T-cell (primary cell): Measurements from ENCODE around the gene KCNJ16. TPM values are rescaled to one million over a fixed set of nuclear protein-coding genes. Genes with fewer than 3 reads are reported as not detected.
"Not testable (repeated sequence)": the region's sequence is repeated elsewhere in the genome, so short reads cannot be mapped to it uniquely, and the experiment has no call there.

ENCODE experiments used
- ATAC-seq, 4 experiments: fragments of 200-7000 bp in 3 of 4; fragments of 150-1000 bp in 1 of 4; cut with Tn5 transposase; replicated peaks in 1 of 4; 1 replicate in 3 of 4; 2 replicates in 1 of 4; pipeline ENCODE4 v1.10.0; 2021; ENCODE audit warnings: moderate library complexity in 3 of 4, mild to moderate bottlenecking in 2 of 4, moderate number of reproducible peaks in 1 of 4
- CTCF ChIA-PET, 2 donors: fragments of 300-600 bp; sonication (Branson Sonifier 250); formaldehyde crosslinking; loops; one replicate each; lab custom pipeline; 2022; ENCODE audit warnings: antibody characterized with exemption in 2 of 2; lab: Charles Lee
- POLR2A ChIA-PET, 2 donors: fragments of 300-600 bp; sonication (Branson Sonifier 250); formaldehyde crosslinking; loops; one replicate each; lab custom pipeline; 2022; ENCODE audit warnings: antibody characterized with exemption in 2 of 2; lab: Charles Lee
- DNase-seq, 35 experiments: peaks; one replicate each; pipeline versions ENCODE4 v3.0.0 to v3.0.0-alpha.2; 2013 to 2023
- H3K27ac ChIP-seq: one replicate; pipeline ENCODE4 v1.5.1; 2013; ENCODE audit warnings: low read length
- H3K27me3 ChIP-seq, 2 experiments: replicated peaks in 1 of 2; 1 replicate in 1 of 2; 2 replicates in 1 of 2; pipeline versions ENCODE4 v1.6.1 to v1.7.0; 2013; ENCODE audit warnings: low read length in 1 of 2, mixed read lengths in 1 of 2; ENCODE audit not compliant: control insufficient read depth in 2 of 2, insufficient read depth in 2 of 2; ENCODE audit errors: extremely low read depth in 1 of 2
- H3K36me3 ChIP-seq, 2 donors: 1 replicate in 1 of 2; 2 replicates in 1 of 2; pipeline versions ENCODE4 v1.6.1 to v1.7.0; 2013; ENCODE audit warnings: low read length in 1 of 2; ENCODE audit not compliant: control insufficient read depth in 2 of 2, insufficient read depth in 1 of 2; ENCODE audit errors: extremely low read depth in 1 of 2
- H3K4me1 ChIP-seq, 2 experiments: 1 replicate in 1 of 2; 2 replicates in 1 of 2; pipeline versions ENCODE4 v1.6.1 to v1.7.0; 2013; ENCODE audit warnings: low read length in 2 of 2, mixed read lengths in 1 of 2; ENCODE audit not compliant: insufficient read depth in 2 of 2, control insufficient read depth in 1 of 2; ENCODE audit errors: extremely low read depth in 1 of 2
- H3K4me3 ChIP-seq, 2 donors: 1 replicate in 1 of 2; 2 replicates in 1 of 2; pipeline versions ENCODE4 v1.5.1 to v1.7.0; 2013; ENCODE audit warnings: mild to moderate bottlenecking in 2 of 2, low read length in 1 of 2, moderate library complexity in 1 of 2; ENCODE audit not compliant: control insufficient read depth in 1 of 2; ENCODE audit errors: extremely low read depth in 1 of 2
- H3K9me3 ChIP-seq: 2 replicates; pipeline ENCODE4 v1.7.0; 2013
- H3K27ac Mint-ChIP-seq, 2 donors: one replicate each; pipeline ENCODE4 v1.8.0; 2020 to 2021; ENCODE audit warnings: mild to moderate bottlenecking in 2 of 2, mixed read lengths in 2 of 2
- H3K27me3 Mint-ChIP-seq, 2 donors: one replicate each; pipeline ENCODE4 v1.8.0; 2021 to 2022; ENCODE audit warnings: mixed read lengths in 2 of 2
- H3K36me3 Mint-ChIP-seq: one replicate; pipeline ENCODE4 v1.8.0; 2021; ENCODE audit warnings: mixed read lengths
- H3K4me1 Mint-ChIP-seq, 3 donors: one replicate each; pipeline ENCODE4 v1.8.0; 2020 to 2022; ENCODE audit warnings: mixed read lengths in 3 of 3, mild to moderate bottlenecking in 1 of 3
- H3K4me3 Mint-ChIP-seq, 3 donors: one replicate each; pipeline ENCODE4 v1.8.0; 2020 to 2022; ENCODE audit warnings: mild to moderate bottlenecking in 3 of 3, mixed read lengths in 3 of 3, moderate library complexity in 3 of 3
- H3K9me3 Mint-ChIP-seq, 3 donors: one replicate each; pipeline ENCODE4 v1.8.0; 2020 to 2022; ENCODE audit warnings: mixed read lengths in 3 of 3
- WGBS: methylation state at CpG from one replicate; pipeline ENCODE4 v1.1.5; 2013; ENCODE audit warnings: missing lambda C conversion rate; ENCODE audit not compliant: insufficient coverage; 5-methylcytosine and 5-hydroxymethylcytosine counted together
- total RNA-seq, 35 experiments: library from RNA in 6 of 35; stranded (reverse) in 6 of 35; fragments of 120-200 nt in 1 of 35; gene quantifications; one replicate each; pipeline versions ENCODE4 v1.2.1 to v1.2.4 and lab custom pipeline; 2013 to 2026

KCNJ16 gene
- total RNA-seq, 5 donors from 2014 or later (not counting 1 experiment from before 2014, with no cell fraction given), result not detected

DNA sequence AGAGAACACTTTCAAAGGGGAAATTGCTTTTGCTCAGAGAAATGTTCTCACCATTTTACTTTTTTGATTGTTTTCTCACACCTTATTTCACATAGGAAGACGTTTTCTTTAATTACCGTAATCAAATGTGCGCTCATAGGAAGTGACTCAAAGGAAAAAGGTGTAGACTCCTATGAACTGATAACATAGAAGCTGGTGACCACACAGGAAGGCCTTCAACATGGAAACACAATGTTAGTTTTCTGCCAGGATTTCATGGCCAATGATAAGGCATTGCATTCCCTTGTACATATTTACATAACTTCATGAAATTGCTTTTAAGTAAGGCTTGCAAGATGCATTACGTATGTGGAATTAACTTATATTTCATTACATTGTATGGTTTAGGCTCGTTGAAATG lies 40.9 kb upstream of the KCNJ16 start:
- Histone ChIP-seq H3K4me3 (no peak overlapping the region), H3K9me3 (no peaks in the 10 kb centered on the region), H3K27ac (no peak overlapping the region), H3K27me3 (peaks cover 0 to 2% of the 10 kb centered on the region in 2 experiments), H3K36me3 (no peaks in the 10 kb centered on the region), H3K4me1 (no peaks in the 10 kb centered on the region)
- ChIA-PET POLR2A (no interaction called here), CTCF (no interaction called here)
- H3K27ac Mint-ChIP-seq, result no peak overlapping the region
- no peak overlapping the region for H3K4me3 Mint-ChIP-seq
- peaks cover 0 to 2% (median 0%) of the 10 kb centered on the region in 3 donors for H3K9me3 Mint-ChIP-seq
- no peak for ATAC-seq
- H3K36me3 Mint-ChIP-seq, result no peaks in the 10 kb centered on the region
- DNase-seq, result no peak
- peaks cover 0 to 3% of the 10 kb centered on the region in 2 donors for H3K27me3 Mint-ChIP-seq
- H3K4me1 Mint-ChIP-seq, result no peaks in the 10 kb centered on the region
- WGBS, result no CpG with 5 or more reads among the region's 5 CpGs

DNA sequence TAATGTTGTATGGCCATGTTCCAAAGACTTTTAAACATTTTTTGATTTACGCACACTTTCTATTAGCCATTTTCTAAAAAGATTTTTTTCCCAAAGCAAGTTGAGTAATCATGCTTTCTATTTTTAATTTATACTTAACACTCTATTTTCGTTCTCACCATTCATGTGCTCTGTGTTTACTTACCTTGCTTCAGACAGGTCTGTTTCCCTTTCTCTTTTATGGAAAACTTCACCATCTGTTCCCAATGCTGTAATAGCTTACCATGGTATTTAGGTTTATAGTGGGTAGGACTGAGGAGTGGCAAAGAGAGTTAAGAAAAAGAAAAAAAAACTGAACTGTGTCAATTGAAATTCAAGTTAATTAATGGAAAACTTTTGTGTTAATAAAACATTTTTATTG lies 37.5 kb upstream of the KCNJ16 start:
- no peak overlapping the region for H3K27ac ChIP-seq
- CTCF ChIA-PET, result no interaction called here

DNA sequence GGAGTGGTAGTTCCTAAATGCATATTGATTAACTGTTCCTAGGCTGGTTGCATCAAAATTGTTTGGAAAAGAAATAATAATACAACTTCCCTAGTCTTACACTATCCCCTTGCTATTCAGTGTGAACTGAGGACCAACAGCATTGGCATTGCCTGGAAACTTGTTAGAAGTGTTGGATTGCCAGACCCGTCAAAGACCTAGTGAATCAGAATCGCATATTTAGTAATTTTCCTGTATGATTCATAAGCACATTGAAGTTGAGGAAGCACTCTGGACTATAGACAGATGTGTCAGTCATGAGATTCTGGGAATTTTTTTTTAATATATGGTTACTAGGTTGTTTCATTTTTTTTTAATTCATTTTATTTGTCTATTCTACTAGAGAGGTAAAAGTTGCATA lies 34.7 kb upstream of the KCNJ16 start:
- ChIA-PET POLR2A (no interaction called here), CTCF (no interaction called here)
- DNase-seq (no peak), ATAC-seq (no peak)
- H3K27ac ChIP-seq, result no peak overlapping the region
- H3K36me3 ChIP-seq, result no peaks in the 10 kb centered on the region
- no peak overlapping the region for H3K4me3 Mint-ChIP-seq
- no peaks in the 10 kb centered on the region for H3K27me3 ChIP-seq
- peaks cover 0 to 3% (median 0%) of the 10 kb centered on the region in 3 donors for H3K9me3 Mint-ChIP-seq
- H3K9me3 ChIP-seq, result no peaks in the 10 kb centered on the region
- no peaks in the 10 kb centered on the region for H3K27me3 Mint-ChIP-seq
- H3K4me1 ChIP-seq, result no peaks in the 10 kb centered on the region
- H3K4me1 Mint-ChIP-seq, result no peaks in the 10 kb centered on the region
- H3K36me3 Mint-ChIP-seq, result no peaks in the 10 kb centered on the region
- H3K27ac Mint-ChIP-seq, result no peak overlapping the region
- 57% methylated on average over 2 of the region's 2 CpGs for WGBS
- H3K4me3 ChIP-seq, result no peak overlapping the region

More for the DNA sequence above, 37.5 kb upstream of the KCNJ16 start:
- no peaks in the 10 kb centered on the region for H3K27me3 Mint-ChIP-seq
- H3K36me3 Mint-ChIP-seq, result no peaks in the 10 kb centered on the region
- H3K4me1 ChIP-seq, result no peaks in the 10 kb centered on the region
- no peak overlapping the region for H3K4me3 Mint-ChIP-seq
- H3K36me3 ChIP-seq, result no peaks in the 10 kb centered on the region
- ATAC-seq (no peak), DNase-seq (no peak)
- H3K27me3 ChIP-seq, result no peaks in the 10 kb centered on the region
- no CpG with 5 or more reads among the region's 2 CpGs for WGBS
- H3K9me3 Mint-ChIP-seq, result peaks cover 0 to under 1% (median 0%) of the 10 kb centered on the region in 3 donors
- H3K4me1 Mint-ChIP-seq, result no peaks in the 10 kb centered on the region
- no peak overlapping the region for H3K4me3 ChIP-seq
- POLR2A ChIA-PET, result no interaction called here
- no peaks in the 10 kb centered on the region for H3K9me3 ChIP-seq
- no peak overlapping the region for H3K27ac Mint-ChIP-seq

GRCh38 chr17:70041061-70041460 lies 34.0 kb upstream of the KCNJ16 start:
- CTCF ChIA-PET, result no interaction called here
- no peaks in the 10 kb centered on the region for H3K36me3 Mint-ChIP-seq
- H3K27me3 Mint-ChIP-seq, result no peaks in the 10 kb centered on the region
- Histone ChIP-seq H3K27ac (no peak overlapping the region), H3K4me3 (no peak overlapping the region), H3K4me1 (no peaks in the 10 kb centered on the region), H3K27me3 (no peaks in the 10 kb centered on the region), H3K9me3 (no peaks in the 10 kb centered on the region), H3K36me3 (no peaks in the 10 kb centered on the region)
- POLR2A ChIA-PET, result no interaction called here
- ATAC-seq, result no peak
- no peaks in the 10 kb centered on the region for H3K4me1 Mint-ChIP-seq
- no peak overlapping the region for H3K27ac Mint-ChIP-seq
- 45% methylated on average over 1 of the region's 1 CpG for WGBS
- no peak overlapping the region for H3K4me3 Mint-ChIP-seq
- DNase-seq, result no peak
- peaks cover 0 to 3% (median 0%) of the 10 kb centered on the region in 3 donors for H3K9me3 Mint-ChIP-seq

GRCh38 chr17:70041540-70041939 lies 33.5 kb upstream of the KCNJ16 start:
- Mint-ChIP-seq H3K9me3 (peaks cover 0 to 3% (median 0%) of the 10 kb centered on the region in 3 donors), H3K27me3 (peaks cover 0 to 5% of the 10 kb centered on the region in 2 donors), H3K27ac (no peak overlapping the region), H3K4me3 (no peak overlapping the region), H3K36me3 (no peaks in the 10 kb centered on the region), H3K4me1 (no peaks in the 10 kb centered on the region)
- Histone ChIP-seq H3K27me3 (no peaks in the 10 kb centered on the region), H3K9me3 (no peaks in the 10 kb centered on the region), H3K4me3 (no peak overlapping the region), H3K27ac (no peak overlapping the region), H3K36me3 (no peaks in the 10 kb centered on the region), H3K4me1 (no peaks in the 10 kb centered on the region)
- DNase-seq, result no peak
- ChIA-PET CTCF (no interaction called here), POLR2A (no interaction called here)
- 93% methylated on average over 2 of the region's 6 CpGs for WGBS
- ATAC-seq, result no peak

DNA sequence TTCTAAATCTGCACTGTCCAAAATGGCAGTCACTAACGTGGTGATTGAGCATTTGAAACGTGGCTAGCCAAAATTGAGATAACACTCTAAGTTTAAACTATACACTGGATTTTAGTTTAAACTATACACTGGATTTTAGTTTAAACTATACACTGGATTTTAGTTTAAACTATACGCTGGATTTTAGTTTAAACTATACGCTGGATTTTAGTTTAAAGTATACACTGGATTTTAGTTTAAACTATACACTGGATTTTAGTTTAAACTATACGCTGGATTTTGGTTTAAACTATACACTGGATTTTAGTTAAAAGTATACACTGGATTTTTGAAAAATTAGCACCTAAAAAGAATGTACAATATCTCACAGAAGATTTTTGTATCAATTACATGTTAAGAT lies 29.2 kb upstream of the KCNJ16 start:
- H3K36me3 Mint-ChIP-seq, CTCF ChIA-PET, H3K27ac ChIP-seq, H3K4me3 Mint-ChIP-seq, H3K9me3 ChIP-seq, POLR2A ChIA-PET, H3K27ac Mint-ChIP-seq, H3K27me3 ChIP-seq, H3K4me1 Mint-ChIP-seq, DNase-seq, H3K36me3 ChIP-seq, ATAC-seq, H3K4me1 ChIP-seq, H3K27me3 Mint-ChIP-seq, H3K9me3 Mint-ChIP-seq, H3K4me3 ChIP-seq: not testable (repeated sequence)
- no CpG with 5 or more reads among the region's 5 CpGs for WGBS
